OCI-LY1 (cell line): ENCODE measurements around the gene ARFGEF3.

Experiments used
- H2AFZ ChIP-seq: fragments of 200-600 bp; sonication (generic), shearing (Covaris generic); 2 replicates; pipeline ENCODE4 v1.6.0; 2014; ENCODE audit warnings: antibody characterized with exemption, mild to moderate bottlenecking, low read length
- H3F3A ChIP-seq: fragments of 200-600 bp; sonication (generic), shearing (Covaris generic); 2 replicates; pipeline ENCODE4 v1.6.0; 2014; ENCODE audit warnings: mild to moderate bottlenecking, antibody characterized with exemption, low read length, moderate library complexity; ENCODE audit not compliant: insufficient read depth
- H3K27ac ChIP-seq: fragments of 200-600 bp; sonication (generic); 2 replicates; pipeline ENCODE4 v1.5.1; 2014; ENCODE audit warnings: low read length, mixed run types, mild to moderate bottlenecking, low read depth; ENCODE audit not compliant: poor library complexity, severe bottlenecking
- H3K27me3 ChIP-seq: fragments of 200-600 bp; sonication (generic); 2 replicates; pipeline ENCODE4 v1.6.0; 2014; ENCODE audit warnings: antibody characterized with exemption, mild to moderate bottlenecking, low read length, moderate library complexity; ENCODE audit not compliant: insufficient read depth
- H3K36me3 ChIP-seq: fragments of 200-600 bp; sonication (generic); 2 replicates; pipeline ENCODE4 v1.6.1; 2014; ENCODE audit warnings: mild to moderate bottlenecking, antibody characterized with exemption, low read length, moderate library complexity, mixed read lengths; ENCODE audit not compliant: insufficient read depth
- H3K4me1 ChIP-seq: fragments of 200-600 bp; sonication (generic); 2 replicates; pipeline ENCODE4 v1.5.1; 2014; ENCODE audit warnings: mild to moderate bottlenecking, low read length, moderate library complexity; ENCODE audit not compliant: insufficient read depth, severe bottlenecking
- H3K4me2 ChIP-seq: fragments of 200-600 bp; sonication (generic), shearing (Covaris generic); 2 replicates; pipeline ENCODE4 v1.6.1; 2014; ENCODE audit warnings: low read length
- H3K4me3 ChIP-seq: fragments of 200-600 bp; sonication (generic); 2 replicates; pipeline ENCODE4 v1.5.1; 2014; ENCODE audit warnings: low read length, low read depth, mild to moderate bottlenecking, mixed read lengths; ENCODE audit not compliant: poor library complexity, severe bottlenecking
- H3K79me2 ChIP-seq: fragments of 200-600 bp; shearing (Covaris generic); 2 replicates; pipeline ENCODE4 v1.6.1; 2016; ENCODE audit warnings: mixed run types, low read length, mixed read lengths; ENCODE audit not compliant: insufficient read depth
- H3K9ac ChIP-seq: fragments of 200-600 bp; sonication (generic), shearing (Covaris generic); 2 replicates; pipeline ENCODE4 v1.6.1; 2014; ENCODE audit warnings: mild to moderate bottlenecking, low read length, mixed read lengths
- H3K9me2 ChIP-seq: fragments of 200-600 bp; sonication (generic), shearing (Covaris generic); 2 replicates; pipeline ENCODE4 v1.6.1; 2014; ENCODE audit warnings: low read depth, mild to moderate bottlenecking, low read length, mixed read lengths
- H3K9me3 ChIP-seq: fragments of 200-600 bp; shearing (Covaris generic); 2 replicates; pipeline ENCODE4 v1.6.1; 2014; ENCODE audit warnings: low read length, mixed read lengths
- H4K20me1 ChIP-seq: fragments of 200-600 bp; sonication (generic), shearing (Covaris generic); 2 replicates; pipeline ENCODE4 v1.6.0; 2016; ENCODE audit warnings: mild to moderate bottlenecking, low read length; ENCODE audit not compliant: insufficient read depth
- EZH2 ChIP-seq: fragments of 200-600 bp; sonication (generic), shearing (Covaris generic); IDR thresholded peaks from 2 replicates; pipeline ENCODE4 v1.8.0; 2017; ENCODE audit warnings: borderline replicate concordance, mixed run types, mild to moderate bottlenecking, antibody characterized with exemption, low read length, moderate library complexity, mixed read lengths
- TF ChIP-seq, protein P1 (sequence below): fragments of 200-600 bp; sonication (generic), shearing (Covaris generic); IDR thresholded peaks from 2 replicates; pipeline ENCODE4 v1.5.1; 2017; ENCODE audit warnings: mild to moderate bottlenecking, antibody characterized with exemption, low read length, moderate library complexity, mixed read lengths

The ARFGEF3 gene

GRCh38 chr6:138341176-138341575, 179.4 kb downstream of the ARFGEF3 start:
- Histone ChIP-seq H3K9me3 (no peaks in the 10 kb centered on the region), H3K4me3 (no peak overlapping the region), H4K20me1 (no peaks in the 10 kb centered on the region), H3K27ac (no peak overlapping the region), H2AFZ (no peak overlapping the region), H3K36me3 (no peaks in the 10 kb centered on the region), H3F3A (no peaks in the 10 kb centered on the region), H3K9me2 (no peaks in the 10 kb centered on the region), H3K4me1 (no peaks in the 10 kb centered on the region), H3K9ac (no peak overlapping the region), H3K79me2 (no peaks in the 10 kb centered on the region), H3K4me2 (no peak overlapping the region), H3K27me3 (no peaks in the 10 kb centered on the region)
- no peak for TF ChIP-seq EZH2
- TF ChIP-seq, protein P1, sequence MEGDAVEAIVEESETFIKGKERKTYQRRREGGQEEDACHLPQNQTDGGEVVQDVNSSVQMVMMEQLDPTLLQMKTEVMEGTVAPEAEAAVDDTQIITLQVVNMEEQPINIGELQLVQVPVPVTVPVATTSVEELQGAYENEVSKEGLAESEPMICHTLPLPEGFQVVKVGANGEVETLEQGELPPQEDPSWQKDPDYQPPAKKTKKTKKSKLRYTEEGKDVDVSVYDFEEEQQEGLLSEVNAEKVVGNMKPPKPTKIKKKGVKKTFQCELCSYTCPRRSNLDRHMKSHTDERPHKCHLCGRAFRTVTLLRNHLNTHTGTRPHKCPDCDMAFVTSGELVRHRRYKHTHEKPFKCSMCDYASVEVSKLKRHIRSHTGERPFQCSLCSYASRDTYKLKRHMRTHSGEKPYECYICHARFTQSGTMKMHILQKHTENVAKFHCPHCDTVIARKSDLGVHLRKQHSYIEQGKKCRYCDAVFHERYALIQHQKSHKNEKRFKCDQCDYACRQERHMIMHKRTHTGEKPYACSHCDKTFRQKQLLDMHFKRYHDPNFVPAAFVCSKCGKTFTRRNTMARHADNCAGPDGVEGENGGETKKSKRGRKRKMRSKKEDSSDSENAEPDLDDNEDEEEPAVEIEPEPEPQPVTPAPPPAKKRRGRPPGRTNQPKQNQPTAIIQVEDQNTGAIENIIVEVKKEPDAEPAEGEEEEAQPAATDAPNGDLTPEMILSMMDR: no peak

DNA sequence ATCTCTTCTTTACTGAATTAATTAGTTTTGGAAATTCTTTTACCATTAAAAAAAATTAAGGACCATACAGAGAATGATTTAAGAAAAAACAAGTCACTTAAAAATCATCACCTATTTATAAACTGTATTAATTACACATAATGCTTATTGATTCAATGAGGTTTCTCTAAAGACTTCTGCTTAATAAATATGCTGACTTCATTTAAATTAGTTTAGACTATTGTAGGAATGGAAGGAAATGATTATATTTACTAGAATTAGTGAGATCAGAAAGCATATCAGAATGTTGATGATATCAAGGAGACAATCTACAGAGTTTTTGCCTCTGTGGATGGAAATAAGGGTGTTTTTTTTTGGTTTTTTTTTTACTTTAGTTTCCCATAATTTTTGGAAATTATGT, 181.4 kb downstream of the ARFGEF3 start:
- Histone ChIP-seq H3K4me3 (no peak overlapping the region), H3K4me2 (no peak overlapping the region), H2AFZ (no peak overlapping the region), H3K79me2 (no peaks in the 10 kb centered on the region), H3K9ac (no peak overlapping the region), H4K20me1 (no peaks in the 10 kb centered on the region), H3K27ac (no peak overlapping the region), H3K9me3 (no peaks in the 10 kb centered on the region), H3K9me2 (no peaks in the 10 kb centered on the region), H3K27me3 (no peaks in the 10 kb centered on the region), H3F3A (no peaks in the 10 kb centered on the region), H3K36me3 (no peaks in the 10 kb centered on the region), H3K4me1 (no peaks in the 10 kb centered on the region)
- TF ChIP-seq EZH2: no peak
- TF ChIP-seq, protein P1: no peak

GRCh38 chr6:138345565-138346285, 184.0 kb downstream of the ARFGEF3 start:
- TF ChIP-seq EZH2: no peak
- TF ChIP-seq, protein P1: no peak
- H3K9ac ChIP-seq: no peak overlapping the region
- no peaks in the 10 kb centered on the region for H4K20me1 ChIP-seq
- H3K9me3 ChIP-seq: no peaks in the 10 kb centered on the region
- H3K4me3 ChIP-seq: no peak overlapping the region
- no peak overlapping the region for H3K4me2 ChIP-seq
- H3K9me2 ChIP-seq: no peaks in the 10 kb centered on the region
- H2AFZ ChIP-seq: no peak overlapping the region
- no peaks in the 10 kb centered on the region for H3F3A ChIP-seq
- no peaks in the 10 kb centered on the region for H3K79me2 ChIP-seq
- H3K27ac ChIP-seq: no peak overlapping the region
- no peaks in the 10 kb centered on the region for H3K27me3 ChIP-seq
- H3K36me3 ChIP-seq: no peaks in the 10 kb centered on the region
- no peaks in the 10 kb centered on the region for H3K4me1 ChIP-seq
